ENCODE results near the gene TAS1R1. TPM values are rescaled to one million over a fixed set of nuclear protein-coding genes. Genes with fewer than 3 reads are reported as not detected.
A peak's percentile ranks its signal among the peaks of the same experiment; 100 is the strongest.

The TAS1R1 gene
- total RNA-seq, 1 donor from 2014 or later = not detected

GRCh38 chr1:6570987-6571386, 15.9 kb downstream of the TAS1R1 start:
- DNase-seq (ENCODE audit: low spot score) = no peak

DNA sequence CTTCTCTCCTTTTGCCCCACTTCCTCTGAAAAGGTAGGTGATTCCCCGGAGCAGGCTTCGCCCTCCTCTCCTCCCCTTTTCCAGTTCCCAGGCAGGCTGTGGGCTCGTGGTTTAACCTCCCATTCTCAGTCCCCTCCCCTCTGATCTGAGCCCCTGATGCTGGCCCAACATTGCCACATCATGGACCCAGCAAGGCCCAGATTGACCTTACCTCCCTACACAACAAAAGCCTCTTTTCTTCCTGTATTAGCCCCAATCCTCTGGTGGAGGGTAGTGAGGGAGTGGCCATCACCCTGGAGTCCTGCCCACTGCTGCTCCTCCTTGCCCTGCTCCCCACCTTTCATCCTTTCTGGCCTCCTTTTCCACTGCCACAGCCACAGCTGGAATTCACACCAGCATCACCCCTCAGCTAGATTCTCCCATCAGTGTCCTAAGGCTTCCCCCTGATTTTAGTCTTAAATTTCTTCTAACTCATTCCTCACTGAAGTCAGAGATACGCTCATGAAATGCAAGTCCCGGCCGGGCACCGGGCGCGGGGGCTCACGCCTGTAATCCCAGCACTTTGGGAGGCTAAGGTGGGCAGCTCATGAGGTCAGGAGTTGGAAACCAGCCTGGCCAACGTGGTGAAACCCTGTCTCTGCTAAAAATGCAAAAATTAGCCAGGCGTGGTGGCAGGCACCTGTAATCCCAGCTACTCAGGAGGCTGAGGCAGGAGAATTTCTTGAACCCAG, 17.7 kb downstream of the TAS1R1 start:
- DNase-seq (ENCODE audit: low spot score) = no peak

GRCh38 chr1:6574025-6574620, 19.0 kb downstream of the TAS1R1 start:
- no peak for DNase-seq (ENCODE audit: low spot score)

DNA sequence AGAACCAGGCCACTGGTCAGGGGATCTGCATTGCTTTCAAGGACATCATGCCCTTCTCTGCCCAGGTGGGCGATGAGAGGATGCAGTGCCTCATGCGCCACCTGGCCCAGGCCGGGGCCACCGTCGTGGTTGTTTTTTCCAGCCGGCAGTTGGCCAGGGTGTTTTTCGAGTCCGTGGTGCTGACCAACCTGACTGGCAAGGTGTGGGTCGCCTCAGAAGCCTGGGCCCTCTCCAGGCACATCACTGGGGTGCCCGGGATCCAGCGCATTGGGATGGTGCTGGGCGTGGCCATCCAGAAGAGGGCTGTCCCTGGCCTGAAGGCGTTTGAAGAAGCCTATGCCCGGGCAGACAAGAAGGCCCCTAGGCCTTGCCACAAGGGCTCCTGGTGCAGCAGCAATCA, 19.7 kb downstream of the TAS1R1 start:
- no peak for DNase-seq (ENCODE audit: low spot score)

- DNase-seq (ENCODE audit: low spot score) = no peak
Measured at GRCh38 chr1:6577831-6578525, 22.9 kb downstream of the TAS1R1 start.

- no peak for DNase-seq (ENCODE audit: low spot score)
Measured at GRCh38 chr1:6578624-6579373, 23.7 kb downstream of the TAS1R1 start.

DNA sequence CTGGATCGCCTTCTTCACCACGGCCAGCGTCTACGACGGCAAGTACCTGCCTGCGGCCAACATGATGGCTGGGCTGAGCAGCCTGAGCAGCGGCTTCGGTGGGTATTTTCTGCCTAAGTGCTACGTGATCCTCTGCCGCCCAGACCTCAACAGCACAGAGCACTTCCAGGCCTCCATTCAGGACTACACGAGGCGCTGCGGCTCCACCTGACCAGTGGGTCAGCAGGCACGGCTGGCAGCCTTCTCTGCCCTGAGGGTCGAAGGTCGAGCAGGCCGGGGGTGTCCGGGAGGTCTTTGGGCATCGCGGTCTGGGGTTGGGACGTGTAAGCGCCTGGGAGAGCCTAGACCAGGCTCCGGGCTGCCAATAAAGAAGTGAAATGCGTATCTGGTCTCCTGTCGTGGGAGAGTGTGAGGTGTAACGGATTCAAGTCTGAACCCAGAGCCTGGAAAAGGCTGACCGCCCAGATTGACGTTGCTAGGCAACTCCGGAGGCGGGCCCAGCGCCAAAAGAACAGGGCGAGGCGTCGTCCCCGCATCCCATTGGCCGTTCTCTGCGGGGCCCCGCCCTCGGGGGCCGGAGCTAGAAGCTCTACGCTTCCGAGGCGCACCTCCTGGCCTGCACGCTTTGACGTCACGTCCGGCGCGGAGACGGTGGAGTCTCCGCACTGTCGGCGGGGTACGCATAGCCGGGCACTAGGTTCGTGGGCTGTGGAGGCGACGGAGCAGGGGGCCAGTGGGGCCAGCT, 24.4 kb downstream of the TAS1R1 start, which contains the start of gene ZBTB48:
Gene ZBTB48, plus strand, starts transcription at position 621 of the 745 bp plus-strand sequence. CDS start 616 bp downstream, outside the sequence.
- peak; percentile 99 for DNase-seq (ENCODE audit: low spot score)

GRCh38 chr1:6580119-6580592, 25.0 kb downstream of the TAS1R1 start:
- no peak for DNase-seq (ENCODE audit: low spot score)

GRCh38 chr1:6580593-6581409, 25.7 kb downstream of the TAS1R1 start:
- DNase-seq (ENCODE audit: low spot score) = no peak

GRCh38 chr1:6581561-6582305, 26.6 kb downstream of the TAS1R1 start:
- no peak for DNase-seq (ENCODE audit: low spot score)

DNA sequence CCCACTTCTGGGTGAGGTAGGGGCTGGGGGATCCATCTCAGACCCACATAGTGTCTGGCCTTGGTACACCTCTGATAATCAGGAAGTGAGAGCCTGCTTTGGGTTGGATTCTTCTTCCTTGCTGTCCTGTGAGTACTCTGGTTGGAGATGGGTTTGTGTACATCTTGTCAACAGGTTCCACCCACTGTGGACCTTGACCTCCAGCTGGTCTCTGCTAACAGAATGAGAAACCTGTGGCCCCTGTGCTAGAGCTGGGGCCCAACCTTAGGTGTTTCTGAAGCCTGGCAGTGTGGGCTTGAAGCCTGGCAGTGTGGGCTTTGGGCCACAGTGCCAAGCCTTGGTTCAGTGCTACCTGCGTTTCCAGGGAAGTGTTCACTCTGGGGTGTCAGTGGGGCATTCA, 27.3 kb downstream of the TAS1R1 start:
- no peak for DNase-seq (ENCODE audit: low spot score)

- DNase-seq (ENCODE audit: low spot score) = no peak
Measured at GRCh38 chr1:6584126-6585080, 29.3 kb downstream of the TAS1R1 start.

DNA sequence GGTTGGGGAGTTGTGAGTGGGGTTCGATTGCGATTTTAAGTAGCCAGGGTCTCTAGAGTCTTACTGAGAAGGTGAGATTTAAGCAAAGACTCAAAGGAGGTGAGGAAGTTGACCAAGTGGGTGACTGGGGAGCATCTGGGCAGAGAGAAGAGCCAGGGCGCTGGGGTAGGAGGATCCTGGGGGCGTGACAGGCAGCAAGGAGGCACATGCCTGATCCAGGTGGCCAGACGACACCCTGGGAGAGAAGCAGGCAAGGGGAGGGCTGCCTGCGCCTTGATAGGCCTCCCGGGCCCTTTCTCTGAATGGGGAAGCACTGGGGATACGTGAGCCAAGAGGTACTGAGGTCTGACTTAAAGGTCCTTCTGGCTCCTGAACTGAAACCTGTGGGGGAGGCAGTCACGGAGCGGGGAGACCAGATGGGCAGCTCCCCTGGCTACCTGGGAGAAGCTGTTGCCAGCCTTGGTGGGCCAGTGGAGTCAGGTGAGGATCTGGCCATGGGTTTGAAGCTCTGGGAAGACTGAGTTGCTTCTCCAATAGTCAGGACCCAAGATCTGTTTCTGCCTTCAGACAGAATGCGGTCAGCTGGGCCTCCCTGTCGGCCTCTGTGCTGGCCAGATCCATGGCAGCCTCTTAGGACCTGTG, 30.1 kb downstream of the TAS1R1 start:
- DNase-seq (ENCODE audit: low spot score) = no peak

DNA sequence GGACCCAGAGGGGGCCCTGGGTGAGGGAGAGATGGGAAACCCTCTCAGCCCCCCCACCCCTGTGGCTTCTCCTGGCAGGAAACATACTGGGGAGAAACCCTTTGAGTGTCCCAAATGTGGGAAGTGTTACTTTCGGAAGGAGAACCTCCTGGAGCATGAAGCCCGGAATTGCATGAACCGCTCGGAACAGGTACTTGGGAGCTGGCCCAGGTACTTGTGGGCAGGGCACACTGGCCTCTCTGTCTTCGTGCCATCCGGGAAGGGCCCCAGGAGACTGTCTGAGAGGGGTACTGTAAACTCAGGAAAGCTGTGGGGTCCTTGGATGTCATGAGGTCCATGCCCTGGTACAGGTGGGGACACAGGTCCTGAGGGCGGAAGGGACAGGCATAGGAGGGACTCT, 30.7 kb downstream of the TAS1R1 start:
- no peak for DNase-seq (ENCODE audit: low spot score)

DNA sequence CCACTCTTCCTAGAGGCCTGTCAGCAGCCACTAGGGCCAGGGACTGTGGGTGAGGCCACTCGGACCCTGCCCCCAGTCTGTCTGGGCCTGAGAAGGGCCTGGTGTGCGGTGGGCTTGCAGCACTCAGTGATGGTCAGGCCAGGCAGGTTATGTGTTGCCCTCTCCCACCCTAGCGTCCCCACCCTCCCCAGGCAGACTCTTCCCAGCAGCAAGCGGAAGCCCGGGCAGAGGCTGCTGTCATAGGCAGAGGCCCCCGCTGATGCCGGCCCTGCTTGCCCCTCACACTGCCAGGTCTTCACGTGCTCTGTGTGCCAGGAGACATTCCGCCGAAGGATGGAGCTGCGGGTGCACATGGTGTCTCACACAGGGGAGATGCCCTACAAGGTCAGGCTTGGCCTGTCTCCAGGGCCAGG, 31.3 kb downstream of the TAS1R1 start:
- DNase-seq (ENCODE audit: low spot score) = no peak

DNA sequence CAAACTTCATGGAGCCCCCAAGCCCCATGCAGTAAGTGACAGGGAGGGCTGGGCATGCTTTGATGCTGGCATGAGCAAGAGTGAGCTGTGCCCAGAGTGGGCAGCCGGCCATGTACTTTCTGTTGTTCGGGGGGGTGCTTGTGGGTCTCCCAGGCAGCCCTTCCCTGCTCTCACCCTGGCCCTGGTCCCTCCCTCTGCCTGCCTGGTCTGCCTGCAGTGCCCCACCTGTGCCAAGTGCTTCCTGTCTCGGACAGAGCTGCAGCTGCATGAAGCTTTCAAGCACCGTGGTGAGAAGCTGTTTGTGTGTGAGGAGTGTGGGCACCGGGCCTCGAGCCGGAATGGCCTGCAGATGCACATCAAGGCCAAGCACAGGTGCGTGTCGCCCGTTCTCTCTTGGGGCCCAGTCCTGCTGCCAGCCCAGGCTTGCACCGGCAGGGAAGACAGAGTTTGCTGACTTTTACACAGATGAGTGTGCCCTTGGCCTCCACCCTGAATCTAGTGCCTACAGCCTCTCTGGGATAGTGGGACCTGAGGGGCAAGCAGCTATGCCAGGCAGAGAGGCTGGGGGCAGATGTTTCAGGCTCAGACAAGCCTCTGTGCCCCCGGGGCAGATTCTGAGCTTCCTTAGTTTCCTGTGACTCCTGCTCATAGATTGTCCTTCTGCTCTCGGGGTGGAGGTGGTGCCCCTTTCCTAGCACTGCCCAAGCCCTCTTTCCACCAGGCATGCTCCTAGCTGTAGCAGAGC, 32.3 kb downstream of the TAS1R1 start:
- DNase-seq (ENCODE audit: low spot score) = no peak

All from umbilical cord (tissue), 2 donors.